CD14-positive monocyte (primary cell): ENCODE measurements around the gene DNAH2. TPM values are rescaled to one million over a fixed set of nuclear protein-coding genes. Genes with fewer than 3 reads are reported as not detected.
A peak's percentile ranks its signal among the peaks of the same experiment; 100 is the strongest.

Experiments
- DNase-seq, 3 donors: peaks; one replicate each; pipeline ENCODE4 v3.0.0-alpha.2; 2011 to 2022
- H2AFZ ChIP-seq: 2 replicates; pipeline ENCODE4 v1.6.0; 2012; ENCODE audit warnings: mild to moderate bottlenecking, low read depth, low read length, inconsistent platforms; ENCODE audit not compliant: insufficient read depth, poor library complexity, severe bottlenecking
- H3K27ac ChIP-seq, 2 donors: 1 replicate in 1 of 2; 2 replicates in 1 of 2; pipeline ENCODE4 v1.5.1; 2012 to 2013; ENCODE audit warnings: low read length in 2 of 2, control low read depth in 1 of 2, inconsistent platforms in 1 of 2, low read depth in 1 of 2, mild to moderate bottlenecking in 1 of 2
- H3K27me3 ChIP-seq, 2 donors: one replicate each; pipeline versions ENCODE4 v1.6.0 to v1.6.1; 2011 to 2013; ENCODE audit warnings: low read length in 2 of 2; ENCODE audit not compliant: control insufficient read depth in 2 of 2, insufficient read depth in 2 of 2
- H3K36me3 ChIP-seq, 2 donors: replicated peaks in 1 of 2; 1 replicate in 1 of 2; 2 replicates in 1 of 2; pipeline versions ENCODE4 v1.5.1 to v1.6.1; 2012 to 2013; ENCODE audit warnings: low read length in 2 of 2, control low read depth in 1 of 2, inconsistent platforms in 1 of 2, mild to moderate bottlenecking in 1 of 2; ENCODE audit not compliant: insufficient read depth in 2 of 2, control insufficient read depth in 1 of 2
- H3K4me1 ChIP-seq, 2 donors: 1 replicate in 1 of 2; 2 replicates in 1 of 2; pipeline versions ENCODE4 v1.5.1 to v1.6.1; 2012 to 2013; ENCODE audit warnings: low read length in 2 of 2, control low read depth in 1 of 2, inconsistent platforms in 1 of 2, mild to moderate bottlenecking in 1 of 2, moderate library complexity in 1 of 2; ENCODE audit not compliant: insufficient read depth in 2 of 2, control insufficient read depth in 1 of 2
- H3K4me2 ChIP-seq: replicated peaks from 2 replicates; pipeline ENCODE3; 2012; ENCODE audit warnings: low read length, moderate library complexity, mild to moderate bottlenecking; ENCODE audit not compliant: poor library complexity, severe bottlenecking; ENCODE audit errors: extremely low read depth
- H3K4me3 ChIP-seq, 3 experiments: fragments of 200-600 bp in 1 of 3; sonication (generic) in 1 of 3; replicated peaks in 1 of 3; 1 replicate in 2 of 3; 2 replicates in 1 of 3; pipeline ENCODE4 v1.5.1; 2011 to 2013; ENCODE audit warnings: low read length in 3 of 3, mild to moderate bottlenecking in 3 of 3, control low read depth in 2 of 3, low read depth in 2 of 3, inconsistent platforms in 1 of 3, moderate library complexity in 1 of 3
- H3K79me2 ChIP-seq: 2 replicates; pipeline ENCODE4 v1.6.0; 2012; ENCODE audit warnings: mild to moderate bottlenecking, control low read depth, inconsistent platforms, low read length, moderate library complexity; ENCODE audit not compliant: insufficient read depth
- H3K9ac ChIP-seq: 2 replicates; pipeline ENCODE4 v1.6.0; 2017; ENCODE audit warnings: low read length, mild to moderate bottlenecking; ENCODE audit not compliant: insufficient read depth, poor library complexity, severe bottlenecking
- H3K9me3 ChIP-seq, 2 donors: replicated peaks in 1 of 2; 1 replicate in 1 of 2; 2 replicates in 1 of 2; pipeline versions ENCODE4 v1.5.1 to v1.6.1; 2012 to 2013; ENCODE audit warnings: low read length in 2 of 2, control low read depth in 1 of 2; ENCODE audit not compliant: control insufficient read depth in 1 of 2, insufficient read depth in 1 of 2
- H4K20me1 ChIP-seq: 2 replicates; pipeline ENCODE4 v1.6.0; 2012; ENCODE audit warnings: mild to moderate bottlenecking, low read length, control low read depth, moderate library complexity; ENCODE audit not compliant: insufficient read depth
- H3K27ac Mint-ChIP-seq, 7 donors: one replicate each; pipeline ENCODE4 v1.8.0; 2020; ENCODE audit warnings: mild to moderate bottlenecking in 7 of 7, mixed read lengths in 7 of 7, moderate library complexity in 6 of 7, inconsistent platforms in 2 of 7
- H3K27me3 Mint-ChIP-seq, 3 donors: one replicate each; pipeline ENCODE4 v1.8.0; 2021 to 2022; ENCODE audit warnings: low read depth in 3 of 3, mild to moderate bottlenecking in 3 of 3, mixed read lengths in 3 of 3, moderate library complexity in 3 of 3, inconsistent platforms in 1 of 3
- H3K36me3 Mint-ChIP-seq, 2 donors: one replicate each; pipeline ENCODE4 v1.8.0; 2020; ENCODE audit warnings: mixed read lengths in 2 of 2, inconsistent platforms in 1 of 2, mild to moderate bottlenecking in 1 of 2
- H3K4me1 Mint-ChIP-seq: one replicate; pipeline ENCODE4 v1.8.0; 2020; ENCODE audit warnings: mild to moderate bottlenecking, mixed read lengths
- H3K4me3 Mint-ChIP-seq, 2 donors: one replicate each; pipeline ENCODE4 v1.8.0; 2020; ENCODE audit warnings: mild to moderate bottlenecking in 2 of 2, mixed read lengths in 2 of 2, moderate library complexity in 1 of 2
- H3K9me3 Mint-ChIP-seq, 7 donors: one replicate each; pipeline ENCODE4 v1.8.0; 2020 to 2022; ENCODE audit warnings: mixed read lengths in 7 of 7, mild to moderate bottlenecking in 6 of 7, moderate library complexity in 6 of 7, inconsistent platforms in 2 of 7
- WGBS: methylation state at CpG from one replicate; pipeline ENCODE4 v1.1.5; 2013; ENCODE audit warnings: missing lambda C conversion rate; ENCODE audit not compliant: insufficient coverage; 5-methylcytosine and 5-hydroxymethylcytosine counted together
- intact Hi-C, 2 donors: fragments of 100-400 bp; cut with micrococcal nuclease; formaldehyde crosslinking; loops; one replicate each; pipeline versions ENCODE4 v1.15.0 to v1.15.1; 2023
- polyA plus RNA-seq, 3 donors: library from polyadenylated mRNA; depleted of rRNA in 1 of 3; unstranded in 2 of 3; stranded (reverse) in 1 of 3; fragments of 300-500 nt in 2 of 3; fragments of >200 nt in 1 of 3; fragmentation: Illumina TruSeq in 2 of 3; gene quantifications; 1 replicate in 2 of 3; 2 replicates in 1 of 3; pipeline ENCODE4 v1.2.3, GENCODE V29; 2012 to 2021
- TF ChIP-seq, protein P1 (sequence below): fragments of 200-600 bp; IDR thresholded peaks from one replicate; pipeline ENCODE4 v1.8.0; 2022; ENCODE audit warnings: antibody characterized with exemption, mild to moderate bottlenecking

Gene DNAH2
- polyA plus RNA-seq, 3 donors: 0.03 to 0.15 TPM; not detected in 1

DNA sequence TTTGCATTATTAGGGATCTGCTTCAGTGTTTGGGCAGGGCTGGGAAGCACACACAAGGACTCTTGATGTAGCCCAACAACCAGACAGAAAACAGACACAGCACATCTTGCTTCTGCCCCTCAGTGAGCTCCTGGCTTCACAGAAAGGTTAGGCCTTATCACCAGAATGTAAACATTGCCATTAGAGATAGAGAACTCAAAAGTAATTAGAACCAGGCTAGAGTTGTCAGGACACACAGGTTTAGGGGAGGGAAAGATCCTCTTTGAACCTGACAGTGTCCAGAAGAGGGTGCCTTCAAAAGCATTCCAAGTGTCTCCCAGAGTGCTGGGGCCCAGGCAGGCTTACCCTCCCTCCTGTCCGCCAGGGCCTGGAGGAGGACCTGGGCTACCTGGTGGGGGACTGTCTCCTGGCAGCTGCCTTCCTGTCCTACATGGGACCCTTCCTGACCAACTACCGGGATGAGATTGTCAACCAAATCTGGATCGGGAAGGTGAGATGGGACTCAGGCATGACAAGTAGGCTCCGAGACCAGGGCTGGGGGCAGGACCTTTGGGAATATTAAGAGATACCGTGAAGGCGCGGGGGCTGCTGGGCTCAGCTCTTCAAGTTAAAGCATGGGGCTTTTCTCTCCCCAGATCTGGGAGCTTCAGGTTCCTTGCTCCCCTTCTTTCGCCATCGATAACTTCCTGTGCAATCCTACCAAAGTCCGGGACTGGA lies 99.5 kb downstream of the DNAH2 start:
- Histone ChIP-seq H4K20me1 (no peaks in the 10 kb centered on the region), H2AFZ (no peak overlapping the region), H3K9ac (no peak overlapping the region), H3K4me3 (no peak overlapping the region), H3K36me3 (no peaks in the 10 kb centered on the region), H3K27me3 (no peaks in the 10 kb centered on the region), H3K27ac (no peak overlapping the region), H3K4me1 (no peaks in the 10 kb centered on the region), H3K9me3 (no peaks in the 10 kb centered on the region), H3K4me2 (no peak overlapping the region), H3K79me2 (no peaks in the 10 kb centered on the region)
- Mint-ChIP-seq H3K4me3 (no peak overlapping the region), H3K4me1 (no peaks in the 10 kb centered on the region), H3K9me3 (no peaks in the 10 kb centered on the region), H3K27ac (peak overlapping the region in 1 of 7 donors; percentile 57), H3K27me3 (peaks cover 2 to 5% (median 3%) of the 10 kb centered on the region in 3 donors), H3K36me3 (no peaks in the 10 kb centered on the region)
- intact Hi-C loops: no loop called here
- DNase-seq: no peak
- TF ChIP-seq, protein P1, sequence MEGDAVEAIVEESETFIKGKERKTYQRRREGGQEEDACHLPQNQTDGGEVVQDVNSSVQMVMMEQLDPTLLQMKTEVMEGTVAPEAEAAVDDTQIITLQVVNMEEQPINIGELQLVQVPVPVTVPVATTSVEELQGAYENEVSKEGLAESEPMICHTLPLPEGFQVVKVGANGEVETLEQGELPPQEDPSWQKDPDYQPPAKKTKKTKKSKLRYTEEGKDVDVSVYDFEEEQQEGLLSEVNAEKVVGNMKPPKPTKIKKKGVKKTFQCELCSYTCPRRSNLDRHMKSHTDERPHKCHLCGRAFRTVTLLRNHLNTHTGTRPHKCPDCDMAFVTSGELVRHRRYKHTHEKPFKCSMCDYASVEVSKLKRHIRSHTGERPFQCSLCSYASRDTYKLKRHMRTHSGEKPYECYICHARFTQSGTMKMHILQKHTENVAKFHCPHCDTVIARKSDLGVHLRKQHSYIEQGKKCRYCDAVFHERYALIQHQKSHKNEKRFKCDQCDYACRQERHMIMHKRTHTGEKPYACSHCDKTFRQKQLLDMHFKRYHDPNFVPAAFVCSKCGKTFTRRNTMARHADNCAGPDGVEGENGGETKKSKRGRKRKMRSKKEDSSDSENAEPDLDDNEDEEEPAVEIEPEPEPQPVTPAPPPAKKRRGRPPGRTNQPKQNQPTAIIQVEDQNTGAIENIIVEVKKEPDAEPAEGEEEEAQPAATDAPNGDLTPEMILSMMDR: no peak
- 92% methylated on average over 10 of the region's 10 CpGs for WGBS

DNA sequence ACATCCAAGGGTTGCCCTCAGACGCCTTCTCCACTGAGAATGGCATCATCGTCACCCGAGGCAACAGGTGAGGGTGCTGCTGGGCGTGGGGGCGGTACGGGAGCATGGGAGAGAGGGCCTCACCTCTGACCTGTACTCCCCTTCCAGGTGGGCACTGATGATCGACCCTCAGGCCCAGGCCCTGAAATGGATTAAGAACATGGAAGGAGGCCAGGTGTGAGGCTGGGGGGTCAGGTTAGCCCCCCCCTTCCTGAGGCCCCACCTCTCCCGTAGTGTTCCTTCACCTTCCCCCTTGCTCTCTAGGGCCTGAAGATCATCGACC lies 100.1 kb downstream of the DNAH2 start:
- intact Hi-C loops: no loop called here
- WGBS: 92% methylated on average over 8 of the region's 9 CpGs
- Histone ChIP-seq H4K20me1 (no peaks in the 10 kb centered on the region), H3K9me3 (no peaks in the 10 kb centered on the region), H3K79me2 (no peaks in the 10 kb centered on the region), H3K4me1 (no peaks in the 10 kb centered on the region), H3K4me3 (no peak overlapping the region), H2AFZ (no peak overlapping the region), H3K27ac (no peak overlapping the region), H3K9ac (no peak overlapping the region), H3K27me3 (no peaks in the 10 kb centered on the region), H3K36me3 (no peaks in the 10 kb centered on the region), H3K4me2 (no peak overlapping the region)
- TF ChIP-seq, protein P1: no peak
- H3K27me3 Mint-ChIP-seq: peaks cover 2 to 5% (median 3%) of the 10 kb centered on the region in 3 donors
- no peak overlapping the region for H3K4me3 Mint-ChIP-seq
- no peak overlapping the region for H3K27ac Mint-ChIP-seq
- no peak for DNase-seq
- no peaks in the 10 kb centered on the region for H3K4me1 Mint-ChIP-seq
- H3K36me3 Mint-ChIP-seq: no peaks in the 10 kb centered on the region
- no peaks in the 10 kb centered on the region for H3K9me3 Mint-ChIP-seq
